Neural progenitor cell (in vitro differentiated cells): Measurements from ENCODE around the gene LDLRAD4. TPM values are rescaled to one million over a fixed set of nuclear protein-coding genes. Genes with fewer than 3 reads are reported as not detected.

Source experiments
- DNase-seq: peaks from one replicate; pipeline ENCODE4 v3.0.0-alpha.2; 2016; ENCODE audit warnings: low spot score
- H2AFZ ChIP-seq: fragments of 200-600 bp; sonication (generic); replicated peaks from 2 replicates; pipeline ENCODE4 v1.6.1; 2016; ENCODE audit warnings: antibody characterized with exemption
- H3F3A ChIP-seq: fragments of 200-600 bp; sonication (generic); 2 replicates; pipeline ENCODE4 v1.6.1; 2016; ENCODE audit warnings: antibody characterized with exemption, low read depth
- H3K27ac ChIP-seq: fragments of 200-600 bp; sonication (generic); 2 replicates; pipeline ENCODE4 v1.5.1; 2016; ENCODE audit warnings: mild to moderate bottlenecking
- H3K27me3 ChIP-seq: fragments of 200-600 bp; sonication (generic); 2 replicates; pipeline ENCODE4 v1.6.1; 2016; ENCODE audit warnings: mild to moderate bottlenecking, moderate library complexity
- H3K36me3 ChIP-seq: fragments of 200-600 bp; sonication (generic); 2 replicates; pipeline ENCODE4 v1.5.1; 2016
- H3K4me1 ChIP-seq: fragments of 200-600 bp; sonication (generic); 2 replicates; pipeline ENCODE4 v1.6.1; 2016; ENCODE audit warnings: mixed run types
- H3K4me2 ChIP-seq: fragments of 200-600 bp; sonication (generic); 2 replicates; pipeline ENCODE4 v1.6.1; 2016
- H3K4me3 ChIP-seq: fragments of 200-600 bp; sonication (generic); 2 replicates; pipeline ENCODE4 v1.5.1; 2016
- H3K79me2 ChIP-seq: fragments of 200-600 bp; sonication (generic); 2 replicates; pipeline ENCODE4 v1.6.1; 2016; ENCODE audit warnings: low read depth
- H3K9ac ChIP-seq: fragments of 200-600 bp; sonication (generic); 2 replicates; pipeline ENCODE4 v1.6.1; 2016
- H3K9me3 ChIP-seq: fragments of 200-600 bp; sonication (generic); 2 replicates; pipeline ENCODE4 v1.5.1; 2016; ENCODE audit warnings: low read depth
- H4K20me1 ChIP-seq: fragments of 200-600 bp; sonication (generic); 2 replicates; pipeline ENCODE4 v1.6.1; 2016; ENCODE audit warnings: low read depth
- H3K27ac Mint-ChIP-seq: 3 replicates; pipeline ENCODE4 v1.8.0; 2021; ENCODE audit warnings: mixed read lengths
- H3K27me3 Mint-ChIP-seq: 2 replicates; pipeline ENCODE4 v1.8.0; 2022; ENCODE audit warnings: low read depth, mild to moderate bottlenecking, inconsistent platforms, moderate library complexity, mixed read lengths; ENCODE audit not compliant: insufficient read depth
- H3K36me3 Mint-ChIP-seq: 3 replicates; pipeline ENCODE4 v1.8.0; 2021; ENCODE audit warnings: mixed read lengths
- H3K4me1 Mint-ChIP-seq: 3 replicates; pipeline ENCODE4 v1.8.0; 2021; ENCODE audit warnings: mixed read lengths
- H3K4me3 Mint-ChIP-seq: 3 replicates; pipeline ENCODE4 v1.8.0; 2021; ENCODE audit warnings: mild to moderate bottlenecking, moderate library complexity, mixed read lengths
- H3K9me3 Mint-ChIP-seq: 3 replicates; pipeline ENCODE4 v1.8.0; 2020; ENCODE audit warnings: mixed read lengths
- CTCF ChIP-seq: fragments of 200-600 bp; sonication (generic); IDR thresholded peaks from 2 replicates; pipeline ENCODE4 v1.5.1; 2017; ENCODE audit warnings: antibody characterized with exemption, mild to moderate bottlenecking
- EZH2 ChIP-seq: fragments of 200-600 bp; sonication (generic); IDR thresholded peaks from 2 replicates; pipeline ENCODE4 v1.6.1; 2017; ENCODE audit warnings: antibody characterized with exemption, mild to moderate bottlenecking, moderate library complexity
- EZH2phosphoT487 ChIP-seq: fragments of 200-600 bp; sonication (generic); IDR thresholded peaks from 2 replicates; pipeline ENCODE4 v1.6.1; 2017; ENCODE audit warnings: antibody characterized with exemption
- total RNA-seq: library from RNA; depleted of rRNA; stranded (reverse); fragments of >200 nt; gene quantifications from 2 replicates; pipeline ENCODE4 v1.2.3, GENCODE V29; 2015; ENCODE audit warnings: low replicate concordance

The LDLRAD4 gene
- total RNA-seq, 1 donor from 2014 or later: 0.65 TPM

DNA sequence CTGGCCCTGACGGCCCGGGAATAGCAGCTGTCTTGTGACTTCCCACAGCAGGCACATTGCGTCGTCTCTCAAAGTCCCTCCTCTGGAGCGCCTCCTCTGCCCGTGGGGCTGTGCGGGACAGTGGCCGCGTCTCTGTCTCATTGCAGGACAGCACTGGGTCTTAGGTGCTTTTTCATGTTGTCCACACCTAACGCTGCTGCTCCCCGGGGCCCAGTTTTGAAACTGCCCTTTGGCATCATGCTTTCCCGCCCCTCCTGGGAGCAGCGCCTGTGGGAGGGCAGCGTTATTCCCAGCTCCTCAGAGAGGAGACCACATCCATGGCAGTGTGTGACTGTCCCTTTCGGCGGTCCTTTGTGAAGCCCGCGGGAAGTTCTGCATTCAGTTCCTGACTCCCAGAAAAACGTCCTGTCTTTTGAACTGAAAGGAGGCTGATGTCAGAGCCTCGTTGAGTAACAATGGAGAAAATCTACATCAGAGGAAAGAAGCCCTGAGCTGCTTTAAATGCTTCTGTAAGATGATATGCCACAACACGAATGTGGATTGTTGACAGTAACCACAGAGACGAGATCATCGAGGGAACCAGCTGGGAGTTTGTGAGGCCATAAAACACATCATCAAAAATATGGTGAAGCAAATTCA lies 281.8 kb downstream of the LDLRAD4 start:
- H3K27ac ChIP-seq: no peak overlapping the region

DNA sequence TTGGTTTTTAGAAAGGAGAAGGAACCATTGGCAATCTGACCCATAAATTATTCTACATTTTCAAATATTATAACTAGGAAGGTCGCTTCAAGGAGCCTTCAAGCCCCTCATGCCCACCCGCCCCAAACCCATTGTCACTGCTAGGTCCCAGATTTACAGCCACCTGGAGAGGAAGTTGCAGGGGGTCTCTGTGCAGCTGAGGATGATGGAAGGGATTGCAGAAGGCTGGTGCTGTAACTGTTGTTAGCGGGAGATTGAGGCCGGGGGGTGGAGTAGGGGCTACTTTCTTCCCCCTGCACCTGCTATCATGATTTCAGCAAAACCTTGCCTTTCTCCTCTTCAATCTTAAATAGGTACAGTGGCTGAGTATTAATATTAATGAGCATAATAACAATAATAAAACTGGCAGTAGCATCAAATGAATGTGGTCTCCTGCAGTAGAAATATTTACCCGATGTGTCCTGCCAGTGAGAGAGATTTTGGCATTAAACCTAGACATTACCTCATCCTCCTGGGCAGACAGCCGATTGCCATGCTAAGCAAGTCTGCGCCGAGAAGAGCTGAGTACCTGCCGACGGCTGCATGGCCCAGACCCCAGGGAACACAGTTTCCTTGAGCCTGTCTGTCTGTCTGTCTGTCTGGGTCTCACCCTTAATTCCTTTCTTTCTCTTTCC lies 282.4 kb downstream of the LDLRAD4 start:
- no peaks in the 10 kb centered on the region for H3K36me3 ChIP-seq
- H3K9me3 ChIP-seq: no peaks in the 10 kb centered on the region
- H3K4me1 Mint-ChIP-seq: peaks cover 40% of the 10 kb centered on the region
- peak overlapping the region; percentile 73 for H3K4me2 ChIP-seq
- H4K20me1 ChIP-seq: no peaks in the 10 kb centered on the region
- H3F3A ChIP-seq: peaks cover 4% of the 10 kb centered on the region
- H3K4me3 Mint-ChIP-seq: no peak overlapping the region
- H3K9me3 Mint-ChIP-seq: peaks cover 22% of the 10 kb centered on the region
- H3K36me3 Mint-ChIP-seq: peaks cover 17% of the 10 kb centered on the region
- peak overlapping the region; percentile 66 for H2AFZ ChIP-seq
- H3K4me1 ChIP-seq: peaks cover 14% of the 10 kb centered on the region
- H3K79me2 ChIP-seq: no peaks in the 10 kb centered on the region
- H3K27ac ChIP-seq: no peak overlapping the region
- no peak for DNase-seq
- peaks cover 12% of the 10 kb centered on the region for H3K27me3 Mint-ChIP-seq
- peak overlapping the region; percentile 18 for H3K27ac Mint-ChIP-seq
- no peak overlapping the region for H3K9ac ChIP-seq
- H3K4me3 ChIP-seq: peak overlapping the region; percentile 33
- TF ChIP-seq EZH2 (peak; percentile 13), EZH2phosphoT487 (no peak)
- peaks cover 31% of the 10 kb centered on the region for H3K27me3 ChIP-seq

More for the DNA sequence above, 281.8 kb downstream of the LDLRAD4 start:
- Histone ChIP-seq H3K27me3 (peaks cover 31% of the 10 kb centered on the region), H3K36me3 (no peaks in the 10 kb centered on the region), H3K9ac (no peak overlapping the region), H3K4me3 (peak overlapping the region; percentile 33), H2AFZ (peak overlapping the region; percentile 66), H3F3A (peaks cover 4% of the 10 kb centered on the region), H3K9me3 (no peaks in the 10 kb centered on the region), H3K4me2 (peak overlapping the region; percentile 73), H3K4me1 (peaks cover 14% of the 10 kb centered on the region), H4K20me1 (no peaks in the 10 kb centered on the region), H3K79me2 (no peaks in the 10 kb centered on the region)
- peak overlapping the region; percentile 18 for H3K27ac Mint-ChIP-seq
- H3K4me3 Mint-ChIP-seq: peak overlapping the region; percentile 14
- H3K36me3 Mint-ChIP-seq: peaks cover 17% of the 10 kb centered on the region
- TF ChIP-seq EZH2 (peak; percentile 2), CTCF (no peak)
- peaks cover 24% of the 10 kb centered on the region for H3K9me3 Mint-ChIP-seq
- DNase-seq: peak; percentile 68
- peaks cover 12% of the 10 kb centered on the region for H3K27me3 Mint-ChIP-seq
- peaks cover 45% of the 10 kb centered on the region for H3K4me1 Mint-ChIP-seq

GRCh38 chr18:13501543-13501887 lies 283.0 kb downstream of the LDLRAD4 start:
- no peak overlapping the region for H3K4me3 Mint-ChIP-seq
- H3K4me2 ChIP-seq: no peak overlapping the region
- peak overlapping the region; percentile 3 for H3K27ac Mint-ChIP-seq

More at GRCh38 chr18:13501543-13501887, 283.0 kb downstream of the LDLRAD4 start:
- peaks cover 35% of the 10 kb centered on the region for H3K4me1 Mint-ChIP-seq
- Histone ChIP-seq H2AFZ (no peak overlapping the region), H3K36me3 (no peaks in the 10 kb centered on the region), H3K9ac (no peak overlapping the region), H4K20me1 (no peaks in the 10 kb centered on the region), H3K27ac (no peak overlapping the region), H3K27me3 (peaks cover 31% of the 10 kb centered on the region), H3F3A (peaks cover 4% of the 10 kb centered on the region), H3K79me2 (no peaks in the 10 kb centered on the region), H3K4me1 (peaks cover 14% of the 10 kb centered on the region), H3K9me3 (no peaks in the 10 kb centered on the region), H3K4me3 (no peak overlapping the region)
- no peak for DNase-seq
- H3K9me3 Mint-ChIP-seq: peaks cover 22% of the 10 kb centered on the region
- TF ChIP-seq CTCF (no peak), EZH2phosphoT487 (no peak), EZH2 (no peak)
- peaks cover 12% of the 10 kb centered on the region for H3K27me3 Mint-ChIP-seq
- H3K36me3 Mint-ChIP-seq: peaks cover 17% of the 10 kb centered on the region
